ENCODE results near the gene IFI6.

DNA sequence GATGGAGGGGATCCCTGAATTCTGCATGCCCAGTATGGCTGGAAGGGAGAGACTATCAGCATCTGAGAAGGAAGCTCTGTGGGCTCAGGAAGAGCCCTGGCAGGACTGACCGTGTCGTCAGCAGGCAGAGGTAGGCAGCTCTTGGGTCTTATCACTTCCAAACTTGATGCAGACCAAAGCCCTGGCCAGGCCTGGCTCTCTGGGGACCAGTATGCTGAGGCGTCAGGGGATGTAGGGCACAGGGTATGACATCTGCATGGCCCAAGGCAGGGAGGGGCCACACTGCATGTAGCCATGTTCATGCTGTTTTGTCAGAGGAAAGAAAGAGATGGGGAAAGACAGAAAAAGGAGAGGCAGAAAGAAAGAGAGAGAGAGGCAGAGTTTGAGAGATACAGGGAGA, 43.3 kb downstream of the IFI6 start:
- TF ChIP-seq, protein P1, sequence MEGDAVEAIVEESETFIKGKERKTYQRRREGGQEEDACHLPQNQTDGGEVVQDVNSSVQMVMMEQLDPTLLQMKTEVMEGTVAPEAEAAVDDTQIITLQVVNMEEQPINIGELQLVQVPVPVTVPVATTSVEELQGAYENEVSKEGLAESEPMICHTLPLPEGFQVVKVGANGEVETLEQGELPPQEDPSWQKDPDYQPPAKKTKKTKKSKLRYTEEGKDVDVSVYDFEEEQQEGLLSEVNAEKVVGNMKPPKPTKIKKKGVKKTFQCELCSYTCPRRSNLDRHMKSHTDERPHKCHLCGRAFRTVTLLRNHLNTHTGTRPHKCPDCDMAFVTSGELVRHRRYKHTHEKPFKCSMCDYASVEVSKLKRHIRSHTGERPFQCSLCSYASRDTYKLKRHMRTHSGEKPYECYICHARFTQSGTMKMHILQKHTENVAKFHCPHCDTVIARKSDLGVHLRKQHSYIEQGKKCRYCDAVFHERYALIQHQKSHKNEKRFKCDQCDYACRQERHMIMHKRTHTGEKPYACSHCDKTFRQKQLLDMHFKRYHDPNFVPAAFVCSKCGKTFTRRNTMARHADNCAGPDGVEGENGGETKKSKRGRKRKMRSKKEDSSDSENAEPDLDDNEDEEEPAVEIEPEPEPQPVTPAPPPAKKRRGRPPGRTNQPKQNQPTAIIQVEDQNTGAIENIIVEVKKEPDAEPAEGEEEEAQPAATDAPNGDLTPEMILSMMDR (IDR thresholded peaks at IDR 0.05) = no peak
- no peak for TF ChIP-seq EZH2 (IDR thresholded peaks at IDR 0.05; ENCODE audit: borderline replicate concordance, insufficient read depth, low read depth, low read length, poor library complexity, severe bottlenecking)

Data from B cell (primary cell).